ENCODE data around the gene TBX1.

- TF ChIP-seq CTCF (IDR thresholded peaks at IDR 0.05; ENCODE audit: poor library complexity) (no peak), EZH2 (IDR thresholded peaks at IDR 0.05; ENCODE audit: borderline replicate concordance) (peak; percentile 20)
Observed at GRCh38 chr22:19767427-19768341, 7.1 kb downstream of the TBX1 start.

Data from hepatocyte (in vitro differentiated cells).